NCI-H2196 (cell line): ENCODE data around the gene ZNG1A.
"Not testable (repeated sequence)": the region's sequence is repeated elsewhere in the genome, so short reads cannot be mapped to it uniquely, and the experiment has no call there.

ENCODE experiments used
- DNase-seq: peaks from one replicate; lab custom pipeline; 2025; ENCODE audit not compliant: unreplicated experiment; lab: John Stamatoyannopoulos, UW

The ZNG1A gene

DNA sequence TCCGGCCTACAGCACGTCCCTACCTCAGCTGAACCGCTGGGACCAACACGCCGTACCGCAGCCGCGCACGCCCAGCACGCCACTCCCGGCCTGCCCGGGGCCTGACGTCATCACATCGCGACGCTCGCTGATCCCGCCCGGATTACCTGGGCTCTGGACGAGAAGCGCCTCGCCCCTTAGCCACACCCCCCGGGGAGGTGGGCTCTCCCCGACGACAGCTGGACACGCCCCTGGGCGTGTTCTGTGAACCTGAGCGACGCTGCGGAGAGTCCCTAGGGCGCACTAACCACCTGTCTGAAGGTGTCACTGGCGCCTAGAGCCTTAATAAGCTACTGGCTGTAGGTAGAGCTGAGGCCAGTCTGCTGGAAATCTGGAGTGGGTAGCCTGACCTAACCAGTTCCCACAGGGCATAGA lies at the start of gene ZNG1A:
Gene ZNG1A (minus strand): TSS at position 87 of the 414 bp plus-strand sequence. CDS start 87 bp downstream, outside the sequence.
- DNase-seq = not testable (repeated sequence)

DNA sequence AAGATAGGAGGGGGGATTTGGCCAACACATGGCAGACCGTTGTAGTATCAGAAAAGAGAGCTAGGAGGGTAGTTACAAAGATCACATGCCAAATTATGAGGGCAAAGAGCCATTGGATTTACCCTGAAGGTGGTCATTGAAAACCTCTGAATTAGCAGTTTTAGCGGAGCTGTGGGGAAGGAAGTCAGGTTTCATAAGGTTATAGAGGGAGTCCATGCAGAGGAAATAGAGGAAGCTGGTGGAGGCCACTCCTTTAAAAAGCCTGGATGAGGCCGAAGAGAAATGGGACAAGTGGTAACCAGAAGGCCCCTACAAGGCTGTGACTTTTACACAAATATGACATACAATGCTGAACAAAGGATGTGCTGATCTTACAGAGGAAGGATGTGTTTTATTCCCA lies 49.0 kb upstream of the ZNG1A start:
- no peak for DNase-seq

DNA sequence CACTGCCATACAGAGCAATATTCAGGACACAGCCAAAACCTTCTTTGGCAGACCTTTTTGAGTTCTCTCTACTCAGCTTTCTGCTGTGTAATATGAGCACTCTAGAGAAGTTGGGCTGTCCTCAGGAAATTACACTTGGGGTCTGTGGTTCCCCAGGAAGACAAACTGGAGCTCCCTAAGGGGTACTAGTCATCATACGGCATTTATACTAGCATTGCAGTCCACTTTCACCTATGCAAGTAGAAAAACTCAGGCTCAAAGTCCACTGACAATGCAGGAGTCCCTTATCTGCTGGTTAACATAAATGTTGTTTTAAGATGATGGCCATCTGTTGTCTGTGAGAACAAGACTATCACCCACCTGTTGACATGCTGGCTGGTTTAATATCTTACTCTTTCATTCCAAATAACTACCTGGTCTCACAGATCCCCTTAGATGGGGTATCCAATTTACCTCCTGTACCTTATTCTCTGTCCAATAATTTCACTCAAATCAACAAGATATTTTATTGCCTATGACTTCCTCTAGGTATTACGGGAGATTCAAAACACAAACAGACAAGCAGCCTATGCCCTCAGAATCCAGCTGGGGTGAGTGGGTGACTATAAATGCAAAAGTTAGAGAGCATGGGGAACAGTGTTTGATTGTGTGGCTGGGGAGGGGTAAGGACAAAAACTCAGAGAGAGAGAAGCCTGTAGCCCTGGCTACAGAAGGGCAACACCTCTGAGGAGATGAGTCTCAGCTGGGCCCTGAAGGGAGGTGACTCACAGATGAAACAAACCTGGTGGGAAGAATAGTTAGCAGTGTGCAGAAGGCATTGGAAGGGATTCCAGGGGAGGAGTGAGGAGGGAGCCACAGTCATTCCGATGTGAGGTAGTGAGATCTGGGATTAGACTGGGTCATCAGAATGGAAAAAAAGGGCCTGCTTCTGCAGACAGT lies 46.0 kb upstream of the ZNG1A start:
- DNase-seq = no peak

DNA sequence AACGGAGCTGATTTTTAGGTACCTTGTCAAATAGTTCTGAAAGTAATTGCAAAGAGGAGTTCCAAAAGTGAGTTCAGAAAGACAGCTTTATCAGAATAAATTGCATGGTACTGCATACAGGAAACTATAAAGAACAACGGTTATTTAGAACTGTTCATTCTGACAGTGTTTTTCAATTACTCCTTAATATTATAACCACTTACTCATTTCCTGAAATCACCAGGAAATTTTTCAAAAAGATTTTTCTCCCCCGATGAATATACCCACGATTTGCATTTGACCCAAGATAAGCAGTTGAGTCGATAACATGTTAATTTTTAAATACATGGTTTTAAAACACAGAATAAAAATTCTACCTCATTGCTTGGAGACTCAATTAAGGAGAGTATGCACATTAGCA lies 45.2 kb upstream of the ZNG1A start:
- no peak for DNase-seq

DNA sequence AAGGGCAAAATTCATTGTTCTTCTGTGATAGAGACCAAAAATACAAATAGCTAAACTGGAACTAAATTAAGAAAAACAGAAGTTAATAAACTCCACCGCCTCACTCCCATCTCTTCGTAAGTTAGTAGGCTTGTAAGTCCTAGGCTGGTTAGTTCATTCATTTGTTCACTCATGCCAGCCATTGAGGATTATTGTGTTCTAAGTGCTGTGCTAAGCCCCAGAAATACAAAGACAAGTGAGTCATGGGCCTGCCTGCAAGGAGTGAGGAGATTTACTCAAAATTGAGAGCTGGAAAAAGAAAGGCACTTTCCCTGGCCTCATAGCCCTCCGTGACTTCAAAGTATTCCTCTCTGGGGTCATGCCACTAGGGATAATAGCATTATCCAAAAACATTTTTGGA lies 44.3 kb upstream of the ZNG1A start:
- DNase-seq = no peak

DNA sequence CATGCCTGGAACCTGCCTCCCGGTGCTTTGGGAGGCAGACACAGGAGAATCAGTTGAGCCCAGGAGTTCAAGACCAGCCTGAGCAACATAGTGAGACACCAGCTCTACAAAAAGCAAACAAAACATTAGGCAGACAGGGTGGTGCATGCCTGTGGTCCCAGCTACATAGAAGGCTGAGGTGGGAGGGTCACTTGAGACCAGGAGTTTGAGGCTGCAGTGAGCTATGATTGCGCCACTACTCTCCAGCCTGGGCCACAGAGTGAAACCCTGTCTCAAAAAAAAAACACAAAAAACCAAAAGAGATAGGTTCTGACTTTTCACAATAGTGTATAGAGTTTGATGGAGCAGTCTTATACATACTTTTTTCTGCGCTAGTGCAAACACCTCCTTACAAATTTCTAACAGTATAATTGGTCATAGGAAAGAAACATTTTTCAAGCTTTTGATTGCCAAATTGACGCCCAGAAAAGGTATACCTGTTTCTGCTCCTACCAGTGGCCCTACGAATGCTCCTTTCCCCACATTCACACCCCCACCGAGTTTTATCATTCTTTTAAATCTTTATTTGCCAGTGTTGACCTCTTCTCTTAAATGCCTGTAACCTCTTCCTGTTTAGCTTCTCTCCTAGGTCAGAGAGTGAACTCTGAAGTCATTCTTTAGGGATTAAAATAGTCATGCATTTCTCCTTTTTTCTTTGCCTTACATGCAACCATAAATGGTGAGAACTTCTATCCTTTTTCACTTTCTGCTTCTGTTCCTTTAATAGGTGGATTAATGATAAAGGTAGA lies 43.3 kb upstream of the ZNG1A start:
- DNase-seq = no peak

DNA sequence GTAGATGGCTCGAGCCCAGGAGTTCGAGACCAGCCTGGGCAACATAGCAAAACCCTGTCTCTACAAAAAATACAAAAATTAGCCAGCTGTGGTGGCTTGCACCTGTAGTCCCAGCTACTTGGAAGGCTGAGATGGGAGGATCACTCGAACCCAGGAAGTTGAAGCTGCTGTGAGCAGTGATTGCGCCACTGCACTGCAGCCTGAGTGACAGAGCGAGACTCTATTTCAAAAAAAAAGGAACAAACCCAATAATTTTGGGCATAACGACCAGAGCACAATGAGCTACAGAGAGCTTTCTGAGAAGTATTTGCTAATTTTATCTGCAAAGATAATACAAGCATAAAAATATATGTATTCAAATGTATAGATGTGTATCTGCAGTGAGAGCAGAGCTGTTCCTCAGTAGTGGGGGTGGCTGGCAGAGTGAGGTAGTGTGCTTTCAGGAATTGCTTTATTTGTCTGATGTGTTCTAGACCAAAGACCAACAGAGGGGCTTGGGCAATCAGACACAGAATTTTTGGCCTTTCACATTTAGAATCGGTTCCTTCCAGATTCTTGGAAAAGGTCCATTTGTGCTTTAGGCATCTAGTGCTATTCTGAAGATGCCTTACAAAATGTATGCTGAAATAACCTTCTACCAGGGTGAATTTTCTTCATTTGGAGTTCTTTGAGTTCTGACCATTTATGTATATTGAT lies 41.0 kb upstream of the ZNG1A start:
- DNase-seq = no peak

DNA sequence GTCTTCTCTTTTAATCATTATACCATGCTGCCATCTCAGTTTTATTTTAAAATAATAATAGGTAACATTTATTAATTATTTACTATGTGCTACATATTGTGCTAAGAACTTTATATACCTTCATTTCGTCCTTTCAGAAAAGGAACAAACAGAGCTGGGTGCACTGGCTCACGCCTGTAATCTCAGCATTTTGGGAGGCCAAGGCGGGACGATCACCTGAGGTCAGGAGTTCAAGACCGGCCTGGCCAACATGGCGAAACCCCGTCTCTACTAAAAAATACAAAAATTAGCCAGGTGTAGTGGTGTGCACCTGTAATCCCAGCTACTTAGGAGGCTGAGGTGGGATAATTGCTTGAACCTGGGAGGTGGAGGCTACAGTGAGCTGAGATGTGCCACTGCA lies 40.2 kb upstream of the ZNG1A start:
- DNase-seq = not testable (repeated sequence)

DNA sequence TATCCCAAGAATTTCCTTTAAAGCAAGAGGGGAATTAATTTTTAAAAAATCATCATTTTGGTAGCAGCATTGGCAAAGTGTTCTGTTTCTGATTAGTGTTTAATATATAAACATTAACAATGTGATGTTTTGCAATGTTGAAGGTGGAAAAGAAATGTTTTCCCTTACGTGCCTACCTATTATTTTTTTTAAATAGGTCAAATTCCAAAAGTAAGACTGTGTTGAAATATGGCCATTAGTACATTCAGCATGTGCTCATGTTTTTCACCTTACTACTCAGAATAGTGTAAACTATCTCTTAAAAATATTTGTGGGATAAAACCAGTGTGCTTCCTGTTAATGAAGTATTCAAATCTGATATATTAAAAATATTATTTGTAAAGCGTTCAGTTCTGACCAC lies 39.1 kb upstream of the ZNG1A start:
- no peak for DNase-seq

DNA sequence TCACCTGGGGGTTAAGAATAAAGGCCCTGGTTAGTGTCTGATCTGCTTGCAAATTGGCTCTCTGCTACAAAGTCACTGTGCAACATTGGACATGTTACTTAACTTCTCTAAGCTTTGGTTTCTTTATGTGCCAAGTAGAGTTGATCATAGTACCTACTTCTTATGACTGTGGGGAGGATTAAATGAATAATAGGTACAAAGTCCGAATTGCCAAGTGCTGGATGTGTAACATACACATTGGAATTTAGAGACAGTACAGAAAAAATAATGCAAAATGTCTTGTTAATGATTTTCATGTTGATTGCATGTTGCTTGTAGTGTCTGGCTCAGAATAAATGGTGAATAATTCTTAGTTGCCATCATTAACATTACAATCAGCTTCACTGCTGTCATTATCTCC lies 38.0 kb upstream of the ZNG1A start:
- no peak for DNase-seq

DNA sequence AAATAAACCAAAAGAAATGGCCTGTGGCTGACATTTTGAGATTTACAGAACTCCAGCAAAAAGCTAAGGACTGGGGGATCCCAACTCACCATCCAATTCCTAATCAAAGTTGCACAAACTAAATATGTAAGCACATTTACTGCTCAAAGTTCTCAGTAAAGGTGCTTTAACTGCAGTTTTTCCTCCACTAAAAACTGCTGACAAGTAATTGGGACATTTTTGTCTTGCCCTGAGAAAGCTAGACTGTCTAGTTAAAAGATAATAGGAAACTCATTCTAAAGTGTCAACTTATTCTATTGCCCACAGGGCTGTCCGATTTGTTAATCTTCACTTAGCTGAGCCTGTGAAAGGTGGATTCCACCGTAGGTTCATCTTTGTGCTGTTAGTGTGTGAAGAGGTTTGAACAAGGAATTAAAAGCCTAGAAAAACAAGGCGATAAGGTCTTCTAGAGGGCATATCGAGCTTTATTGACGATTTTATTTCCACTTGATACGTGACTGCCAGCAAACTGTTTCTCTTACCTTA lies 36.8 kb upstream of the ZNG1A start:
- DNase-seq = no peak

DNA sequence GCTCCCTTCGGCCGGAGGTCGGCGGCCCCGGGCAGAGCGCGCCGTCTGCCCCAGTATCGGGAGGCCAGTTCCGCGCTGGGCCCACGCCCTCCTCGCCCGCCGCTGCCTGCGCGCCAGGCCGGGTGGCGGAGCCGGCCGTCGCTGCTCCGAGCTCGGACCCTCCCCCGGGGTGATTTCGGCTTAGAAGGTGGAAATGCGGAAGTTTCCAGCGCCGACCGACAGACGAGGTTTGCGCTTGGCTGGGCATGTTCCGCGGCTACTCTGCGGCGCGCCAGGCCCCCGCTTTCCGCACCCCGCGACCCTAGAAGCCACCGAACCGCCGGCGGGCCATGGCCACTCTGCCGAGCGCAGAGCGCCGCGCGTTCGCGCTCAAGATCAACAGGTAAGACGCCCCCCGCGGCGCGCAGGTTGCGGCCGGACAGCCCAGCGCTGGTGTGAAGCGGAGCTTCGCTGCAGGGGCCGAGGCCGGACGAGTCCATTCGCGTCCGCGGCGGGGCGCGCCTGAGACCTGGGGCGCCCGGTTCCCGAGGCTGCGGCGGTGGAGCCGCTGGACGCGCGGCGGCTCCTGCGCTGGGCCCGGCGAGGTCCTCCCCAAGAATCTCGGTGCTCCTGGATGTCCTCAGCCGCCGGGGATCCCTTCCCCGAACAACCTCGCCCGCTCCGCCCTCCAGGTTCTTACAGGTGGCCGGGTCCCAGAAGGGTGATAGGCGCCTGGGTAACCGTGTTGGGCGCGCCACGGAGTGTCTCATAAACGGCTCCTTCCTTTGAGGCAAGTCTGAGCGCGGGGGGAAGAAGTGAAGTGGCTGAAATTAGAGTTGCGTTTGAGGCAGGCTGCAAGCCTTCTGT lies 36.0 kb upstream of the ZNG1A start, which contains the start of gene DOCK8:
Gene DOCK8 (plus strand): TSS at position 218 of the 846 bp plus-strand sequence. CDS start 112 bp downstream, at position 330.
- DNase-seq = peak; percentile 46

DNA sequence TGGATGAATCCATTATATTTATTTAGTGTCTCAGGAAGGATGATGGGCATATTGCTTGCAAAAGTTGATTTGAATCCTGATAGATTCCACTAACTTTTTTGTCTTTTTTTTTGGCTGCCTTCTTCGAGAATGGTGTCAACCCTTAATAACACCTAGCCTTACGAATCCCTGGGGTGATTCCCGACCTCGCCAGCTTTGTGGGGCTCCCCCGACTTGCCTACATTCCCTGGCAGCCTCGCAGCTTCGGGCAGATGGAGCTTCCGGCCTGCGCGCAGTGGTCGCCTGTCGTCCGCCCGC lies 35.4 kb upstream of the ZNG1A start:
- no peak for DNase-seq

DNA sequence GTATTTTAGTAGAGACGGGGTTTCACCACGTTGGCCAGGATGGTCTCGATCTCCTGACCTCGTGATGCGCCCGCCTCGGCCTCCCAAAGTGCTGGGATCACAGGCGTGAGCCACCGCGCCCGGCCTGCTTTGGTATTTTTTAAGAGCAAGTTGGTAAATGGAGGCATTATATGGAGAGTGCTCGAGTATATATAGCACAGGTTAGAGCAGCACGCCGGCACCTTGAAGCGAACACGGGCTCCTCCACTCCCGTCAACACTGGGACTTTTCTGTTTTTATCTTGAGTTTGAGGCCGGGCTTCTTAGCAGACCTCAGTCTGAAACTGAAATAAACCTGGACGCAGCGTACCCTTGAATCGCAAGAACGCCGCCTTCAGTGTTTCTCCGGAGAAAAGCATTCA lies 35.0 kb upstream of the ZNG1A start:
- not testable (repeated sequence) for DNase-seq

DNA sequence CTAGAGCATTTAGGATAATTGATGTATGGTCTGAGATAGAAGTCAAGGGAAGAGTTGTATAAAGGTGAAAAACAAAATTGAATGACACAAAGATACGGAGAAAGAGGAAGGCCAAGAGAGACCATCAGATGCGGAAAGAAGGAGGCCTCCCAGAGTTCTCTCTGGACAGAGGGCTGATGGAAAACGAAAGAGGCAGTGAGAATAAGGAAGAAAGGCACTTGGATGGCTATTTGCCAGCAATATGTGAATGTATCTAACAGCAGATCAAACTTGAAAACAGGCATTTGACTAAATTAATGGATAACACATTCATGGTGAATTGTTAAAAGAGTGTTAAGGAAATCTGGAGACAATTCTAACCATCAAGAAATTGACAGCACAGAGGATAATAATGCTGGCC lies 33.4 kb upstream of the ZNG1A start:
- DNase-seq = no peak

DNA sequence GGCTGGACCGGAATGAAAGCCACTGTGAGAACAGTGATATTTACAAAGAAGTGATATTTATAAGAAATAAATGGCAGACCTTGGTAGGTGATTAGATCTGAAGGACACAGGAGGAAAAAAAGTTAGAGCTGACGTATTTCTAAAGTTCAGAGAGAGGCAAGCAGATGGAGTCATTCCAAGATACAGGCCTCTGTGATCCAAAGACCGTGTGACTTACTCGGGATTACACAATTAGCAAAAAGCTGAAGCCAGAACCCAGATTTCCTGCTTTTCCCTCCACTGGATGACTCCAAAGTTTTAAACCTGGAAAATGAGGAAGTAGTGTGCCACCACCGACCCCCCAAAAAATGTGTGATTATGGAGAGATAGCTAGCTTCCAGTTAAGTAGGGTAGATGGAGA lies 32.7 kb upstream of the ZNG1A start:
- DNase-seq = no peak

DNA sequence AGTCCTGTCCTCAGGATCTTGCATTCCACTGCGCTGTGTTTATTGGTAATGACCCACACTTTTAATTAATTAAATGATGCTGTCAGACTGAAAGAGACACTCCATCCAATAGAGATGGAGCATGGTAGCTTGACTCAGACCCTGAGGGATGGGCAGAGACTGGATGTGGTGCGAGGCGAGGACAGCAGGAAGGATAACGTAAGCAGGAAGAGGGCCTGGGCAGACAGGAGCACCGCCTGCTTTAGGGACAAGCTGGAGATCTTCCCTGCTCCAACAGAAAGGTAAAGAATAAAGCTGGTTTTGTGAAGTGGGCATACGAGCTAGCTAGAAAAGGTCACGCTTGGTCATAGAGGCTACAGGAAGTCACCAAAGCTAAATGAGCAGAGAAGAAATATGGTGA lies 32.2 kb upstream of the ZNG1A start:
- no peak for DNase-seq

DNA sequence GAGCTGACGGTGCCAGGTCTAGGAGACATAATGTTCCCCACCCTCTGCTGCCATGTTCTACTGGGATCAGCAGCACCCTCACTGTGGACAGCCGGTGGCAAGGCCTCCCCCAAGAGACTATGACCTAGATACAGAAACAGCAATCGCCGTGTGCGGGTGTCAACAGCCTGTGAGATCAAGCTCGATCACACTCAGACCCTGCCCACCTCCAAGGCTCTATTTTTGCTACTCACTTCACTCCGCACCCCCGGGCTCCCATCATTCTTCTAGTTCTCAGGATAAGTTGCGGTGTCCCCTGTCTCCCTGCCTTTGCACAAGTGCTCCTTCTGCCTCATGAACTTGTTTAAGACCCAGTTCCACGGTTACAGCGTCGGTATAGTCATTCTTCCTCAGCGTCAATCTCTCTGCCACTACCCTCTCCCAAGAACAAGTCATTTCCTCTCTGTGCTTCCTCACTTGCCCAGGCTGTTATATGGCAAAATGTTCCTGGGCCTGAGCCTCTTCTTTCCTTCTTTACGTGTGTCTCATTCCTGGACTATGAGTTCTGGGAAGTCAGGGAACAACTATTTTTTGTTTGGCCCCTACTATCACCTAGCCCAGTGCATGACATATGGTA lies 30.4 kb upstream of the ZNG1A start:
- DNase-seq = no peak

DNA sequence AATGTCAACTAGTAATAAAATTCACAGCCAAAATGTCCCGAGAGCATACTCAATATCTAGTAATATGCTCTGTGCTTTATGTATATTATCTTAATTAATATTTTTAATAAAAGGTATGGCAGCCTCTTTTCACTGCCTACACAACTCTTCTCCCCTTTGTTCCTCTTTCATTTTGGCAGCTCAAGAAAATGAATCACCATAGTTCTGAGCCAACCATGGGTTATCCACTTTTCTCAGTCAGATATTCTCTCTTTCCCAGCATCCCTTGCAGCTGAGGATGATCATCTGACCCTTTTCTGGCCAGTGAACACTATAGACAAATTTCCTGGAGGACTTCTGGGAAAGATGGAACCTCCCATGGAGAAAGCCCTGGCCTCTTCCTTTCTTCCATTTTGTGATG lies 27.6 kb upstream of the ZNG1A start:
- DNase-seq = no peak

DNA sequence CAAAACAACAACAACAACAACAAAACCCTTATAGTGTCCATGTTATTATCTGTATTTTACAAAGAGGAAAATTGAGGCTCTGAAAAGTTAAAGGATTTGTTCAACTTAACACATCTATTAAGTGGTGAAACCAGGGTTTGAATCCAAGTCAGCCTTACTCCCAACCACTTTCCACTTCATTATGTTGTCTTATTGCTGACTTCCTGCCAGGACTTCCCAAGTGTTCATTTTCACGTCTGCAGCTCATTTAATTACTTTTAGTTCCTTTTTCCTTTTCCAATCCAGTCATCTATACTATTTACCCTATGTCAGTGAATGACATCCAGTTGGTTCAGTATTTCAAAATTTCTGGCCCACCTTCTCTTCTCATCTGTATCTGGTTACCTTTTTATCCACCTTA lies 20.7 kb upstream of the ZNG1A start:
- DNase-seq = not testable (repeated sequence)
